Measurements from ENCODE around the gene TRIM32.

DNA sequence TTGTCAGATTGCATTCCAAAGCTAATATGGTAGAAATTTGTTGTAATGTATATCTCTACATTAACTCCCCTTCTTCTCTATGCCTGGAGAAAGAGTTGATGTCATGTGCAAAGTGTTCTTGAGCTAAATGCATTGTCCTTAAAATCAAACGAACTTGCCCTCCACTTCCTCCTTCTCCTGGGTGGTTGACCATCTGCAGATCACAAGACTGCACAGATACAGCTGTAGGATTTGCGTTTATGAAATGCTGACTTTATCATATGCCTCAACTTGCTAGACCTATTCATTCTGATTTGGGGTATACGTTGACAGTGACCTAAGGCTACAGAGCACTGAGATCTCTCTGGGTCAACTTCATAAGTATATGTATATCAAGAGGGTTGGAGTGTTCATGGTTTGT is 8.3 kb downstream of the TRIM32 start:
- TF ChIP-seq SUZ12 (IDR thresholded peaks at IDR 0.05; ENCODE audit: low read depth, low read length) (no peak), SRF (IDR thresholded peaks at IDR 0.05; ENCODE audit: low read depth, low read length) (no peak), ZNF329 (CRISPR knock-in tag; IDR thresholded peaks at IDR 0.05; ENCODE audit: low read depth) (no peak), ZNF263 (CRISPR knock-in tag; IDR thresholded peaks at IDR 0.05) (no peak), ZNF121 (CRISPR knock-in tag; IDR thresholded peaks at IDR 0.05) (no peak), BRCA1 (CRISPR knock-in tag; IDR thresholded peaks at IDR 0.05) (no peak), TCF7 (IDR thresholded peaks at IDR 0.05; ENCODE audit: low read depth) (no peak), ZNF101 (CRISPR knock-in tag; IDR thresholded peaks at IDR 0.05; ENCODE audit: borderline replicate concordance, low read depth) (no peak), YEATS4 (CRISPR knock-in tag; IDR thresholded peaks at IDR 0.05; ENCODE audit: borderline replicate concordance) (no peak)
- TF ChIP-seq, protein P1, sequence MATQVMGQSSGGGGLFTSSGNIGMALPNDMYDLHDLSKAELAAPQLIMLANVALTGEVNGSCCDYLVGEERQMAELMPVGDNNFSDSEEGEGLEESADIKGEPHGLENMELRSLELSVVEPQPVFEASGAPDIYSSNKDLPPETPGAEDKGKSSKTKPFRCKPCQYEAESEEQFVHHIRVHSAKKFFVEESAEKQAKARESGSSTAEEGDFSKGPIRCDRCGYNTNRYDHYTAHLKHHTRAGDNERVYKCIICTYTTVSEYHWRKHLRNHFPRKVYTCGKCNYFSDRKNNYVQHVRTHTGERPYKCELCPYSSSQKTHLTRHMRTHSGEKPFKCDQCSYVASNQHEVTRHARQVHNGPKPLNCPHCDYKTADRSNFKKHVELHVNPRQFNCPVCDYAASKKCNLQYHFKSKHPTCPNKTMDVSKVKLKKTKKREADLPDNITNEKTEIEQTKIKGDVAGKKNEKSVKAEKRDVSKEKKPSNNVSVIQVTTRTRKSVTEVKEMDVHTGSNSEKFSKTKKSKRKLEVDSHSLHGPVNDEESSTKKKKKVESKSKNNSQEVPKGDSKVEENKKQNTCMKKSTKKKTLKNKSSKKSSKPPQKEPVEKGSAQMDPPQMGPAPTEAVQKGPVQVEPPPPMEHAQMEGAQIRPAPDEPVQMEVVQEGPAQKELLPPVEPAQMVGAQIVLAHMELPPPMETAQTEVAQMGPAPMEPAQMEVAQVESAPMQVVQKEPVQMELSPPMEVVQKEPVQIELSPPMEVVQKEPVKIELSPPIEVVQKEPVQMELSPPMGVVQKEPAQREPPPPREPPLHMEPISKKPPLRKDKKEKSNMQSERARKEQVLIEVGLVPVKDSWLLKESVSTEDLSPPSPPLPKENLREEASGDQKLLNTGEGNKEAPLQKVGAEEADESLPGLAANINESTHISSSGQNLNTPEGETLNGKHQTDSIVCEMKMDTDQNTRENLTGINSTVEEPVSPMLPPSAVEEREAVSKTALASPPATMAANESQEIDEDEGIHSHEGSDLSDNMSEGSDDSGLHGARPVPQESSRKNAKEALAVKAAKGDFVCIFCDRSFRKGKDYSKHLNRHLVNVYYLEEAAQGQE (IDR thresholded peaks at IDR 0.05; ENCODE audit: borderline replicate concordance in 1 of 2, low read depth in 1 of 2, low read length in 2 of 2), result no peak
- TF ChIP-seq, protein P2, sequence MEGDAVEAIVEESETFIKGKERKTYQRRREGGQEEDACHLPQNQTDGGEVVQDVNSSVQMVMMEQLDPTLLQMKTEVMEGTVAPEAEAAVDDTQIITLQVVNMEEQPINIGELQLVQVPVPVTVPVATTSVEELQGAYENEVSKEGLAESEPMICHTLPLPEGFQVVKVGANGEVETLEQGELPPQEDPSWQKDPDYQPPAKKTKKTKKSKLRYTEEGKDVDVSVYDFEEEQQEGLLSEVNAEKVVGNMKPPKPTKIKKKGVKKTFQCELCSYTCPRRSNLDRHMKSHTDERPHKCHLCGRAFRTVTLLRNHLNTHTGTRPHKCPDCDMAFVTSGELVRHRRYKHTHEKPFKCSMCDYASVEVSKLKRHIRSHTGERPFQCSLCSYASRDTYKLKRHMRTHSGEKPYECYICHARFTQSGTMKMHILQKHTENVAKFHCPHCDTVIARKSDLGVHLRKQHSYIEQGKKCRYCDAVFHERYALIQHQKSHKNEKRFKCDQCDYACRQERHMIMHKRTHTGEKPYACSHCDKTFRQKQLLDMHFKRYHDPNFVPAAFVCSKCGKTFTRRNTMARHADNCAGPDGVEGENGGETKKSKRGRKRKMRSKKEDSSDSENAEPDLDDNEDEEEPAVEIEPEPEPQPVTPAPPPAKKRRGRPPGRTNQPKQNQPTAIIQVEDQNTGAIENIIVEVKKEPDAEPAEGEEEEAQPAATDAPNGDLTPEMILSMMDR (CRISPR knock-in tag; IDR thresholded peaks at IDR 0.05), result no peak
- TF ChIP-seq, protein P3, sequence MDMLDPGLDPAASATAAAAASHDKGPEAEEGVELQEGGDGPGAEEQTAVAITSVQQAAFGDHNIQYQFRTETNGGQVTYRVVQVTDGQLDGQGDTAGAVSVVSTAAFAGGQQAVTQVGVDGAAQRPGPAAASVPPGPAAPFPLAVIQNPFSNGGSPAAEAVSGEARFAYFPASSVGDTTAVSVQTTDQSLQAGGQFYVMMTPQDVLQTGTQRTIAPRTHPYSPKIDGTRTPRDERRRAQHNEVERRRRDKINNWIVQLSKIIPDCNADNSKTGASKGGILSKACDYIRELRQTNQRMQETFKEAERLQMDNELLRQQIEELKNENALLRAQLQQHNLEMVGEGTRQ (IDR thresholded peaks at IDR 0.05; ENCODE audit: low read depth, low read length), result no peak
- TF ChIP-seq, protein P3 (CRISPR knock-in tag; IDR thresholded peaks at IDR 0.05; ENCODE audit: borderline replicate concordance), result no peak
- TF ChIP-seq, protein P4, sequence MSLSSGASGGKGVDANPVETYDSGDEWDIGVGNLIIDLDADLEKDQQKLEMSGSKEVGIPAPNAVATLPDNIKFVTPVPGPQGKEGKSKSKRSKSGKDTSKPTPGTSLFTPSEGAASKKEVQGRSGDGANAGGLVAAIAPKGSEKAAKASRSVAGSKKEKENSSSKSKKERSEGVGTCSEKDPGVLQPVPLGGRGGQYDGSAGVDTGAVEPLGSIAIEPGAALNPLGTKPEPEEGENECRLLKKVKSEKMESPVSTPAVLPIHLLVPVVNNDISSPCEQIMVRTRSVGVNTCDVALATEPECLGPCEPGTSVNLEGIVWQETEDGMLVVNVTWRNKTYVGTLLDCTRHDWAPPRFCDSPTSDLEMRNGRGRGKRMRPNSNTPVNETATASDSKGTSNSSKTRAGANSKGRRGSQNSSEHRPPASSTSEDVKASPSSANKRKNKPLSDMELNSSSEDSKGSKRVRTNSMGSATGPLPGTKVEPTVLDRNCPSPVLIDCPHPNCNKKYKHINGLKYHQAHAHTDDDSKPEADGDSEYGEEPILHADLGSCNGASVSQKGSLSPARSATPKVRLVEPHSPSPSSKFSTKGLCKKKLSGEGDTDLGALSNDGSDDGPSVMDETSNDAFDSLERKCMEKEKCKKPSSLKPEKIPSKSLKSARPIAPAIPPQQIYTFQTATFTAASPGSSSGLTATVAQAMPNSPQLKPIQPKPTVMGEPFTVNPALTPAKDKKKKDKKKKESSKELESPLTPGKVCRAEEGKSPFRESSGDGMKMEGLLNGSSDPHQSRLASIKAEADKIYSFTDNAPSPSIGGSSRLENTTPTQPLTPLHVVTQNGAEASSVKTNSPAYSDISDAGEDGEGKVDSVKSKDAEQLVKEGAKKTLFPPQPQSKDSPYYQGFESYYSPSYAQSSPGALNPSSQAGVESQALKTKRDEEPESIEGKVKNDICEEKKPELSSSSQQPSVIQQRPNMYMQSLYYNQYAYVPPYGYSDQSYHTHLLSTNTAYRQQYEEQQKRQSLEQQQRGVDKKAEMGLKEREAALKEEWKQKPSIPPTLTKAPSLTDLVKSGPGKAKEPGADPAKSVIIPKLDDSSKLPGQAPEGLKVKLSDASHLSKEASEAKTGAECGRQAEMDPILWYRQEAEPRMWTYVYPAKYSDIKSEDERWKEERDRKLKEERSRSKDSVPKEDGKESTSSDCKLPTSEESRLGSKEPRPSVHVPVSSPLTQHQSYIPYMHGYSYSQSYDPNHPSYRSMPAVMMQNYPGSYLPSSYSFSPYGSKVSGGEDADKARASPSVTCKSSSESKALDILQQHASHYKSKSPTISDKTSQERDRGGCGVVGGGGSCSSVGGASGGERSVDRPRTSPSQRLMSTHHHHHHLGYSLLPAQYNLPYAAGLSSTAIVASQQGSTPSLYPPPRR (CRISPR knock-in tag; IDR thresholded peaks at IDR 0.05; ENCODE audit: borderline replicate concordance), result no peak
- TF ChIP-seq, protein P5, sequence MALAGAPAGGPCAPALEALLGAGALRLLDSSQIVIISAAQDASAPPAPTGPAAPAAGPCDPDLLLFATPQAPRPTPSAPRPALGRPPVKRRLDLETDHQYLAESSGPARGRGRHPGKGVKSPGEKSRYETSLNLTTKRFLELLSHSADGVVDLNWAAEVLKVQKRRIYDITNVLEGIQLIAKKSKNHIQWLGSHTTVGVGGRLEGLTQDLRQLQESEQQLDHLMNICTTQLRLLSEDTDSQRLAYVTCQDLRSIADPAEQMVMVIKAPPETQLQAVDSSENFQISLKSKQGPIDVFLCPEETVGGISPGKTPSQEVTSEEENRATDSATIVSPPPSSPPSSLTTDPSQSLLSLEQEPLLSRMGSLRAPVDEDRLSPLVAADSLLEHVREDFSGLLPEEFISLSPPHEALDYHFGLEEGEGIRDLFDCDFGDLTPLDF (CRISPR knock-in tag; IDR thresholded peaks at IDR 0.05), result no peak
